HAP-1 (cell line): ENCODE results near the gene DPYSL3.

Experiments
- DNase-seq, 2 experiments: peaks; one replicate each; pipeline ENCODE4 v3.0.0-alpha.2; 2016 to 2020; ENCODE audit warnings: low spot score in 2 of 2
- H3K27me3 ChIP-seq: fragments of 250-450 bp; sonication (Bioruptor Pico); 2 replicates; pipeline ENCODE4 v1.5.1; 2020; ENCODE audit warnings: low read depth, mild to moderate bottlenecking, moderate library complexity
- H3K36me3 ChIP-seq: fragments of 250-450 bp; sonication (Bioruptor Pico); replicated peaks from 2 replicates; pipeline ENCODE4 v1.5.1; 2020; ENCODE audit warnings: mild to moderate bottlenecking
- H3K4me1 ChIP-seq: fragments of 250-450 bp; sonication (Bioruptor Pico); 2 replicates; pipeline ENCODE4 v1.5.1; 2020; ENCODE audit warnings: mild to moderate bottlenecking
- H3K4me3 ChIP-seq: fragments of 250-450 bp; sonication (Bioruptor Pico); 2 replicates; pipeline ENCODE4 v1.5.1; 2020; ENCODE audit warnings: mild to moderate bottlenecking, moderate library complexity
- H3K9me3 ChIP-seq: fragments of 250-450 bp; sonication (Bioruptor Pico); 2 replicates; pipeline ENCODE4 v1.5.1; 2020; ENCODE audit warnings: mild to moderate bottlenecking, moderate library complexity
- in situ Hi-C: fragments of 300-500 bp; cut with MboI; formaldehyde crosslinking; loops from 3 replicates; pipeline ENCODE4 v1.14.3; 2020; ENCODE audit warnings: low sequenced_read_pairs, inconsistent platforms, mixed read lengths

The DPYSL3 gene

DNA sequence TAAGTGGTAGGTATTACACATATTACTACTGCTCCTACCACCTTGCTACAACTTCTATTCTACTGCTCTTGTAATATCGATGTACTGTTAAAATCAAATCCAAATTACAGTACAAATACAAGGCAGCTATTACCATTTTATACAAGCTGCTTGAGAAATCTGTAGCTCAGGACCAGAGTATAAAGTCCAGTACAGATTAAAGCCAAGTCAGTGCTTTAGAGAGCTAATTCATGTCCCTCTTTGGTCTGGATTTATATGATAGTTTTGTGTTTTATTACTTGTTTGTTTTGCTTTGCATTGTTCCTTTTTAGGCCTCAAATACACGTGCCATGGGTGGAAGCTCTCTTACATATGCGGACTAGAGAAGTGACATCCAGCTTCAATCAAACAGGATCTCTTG is 75.8 kb downstream of the DPYSL3 start:
- H3K27me3 ChIP-seq = no peaks in the 10 kb centered on the region
- in situ Hi-C loops = no loop called here
- DNase-seq = no peak
- H3K4me1 ChIP-seq = no peaks in the 10 kb centered on the region
- H3K36me3 ChIP-seq = no peaks in the 10 kb centered on the region
- no peaks in the 10 kb centered on the region for H3K9me3 ChIP-seq
- no peak overlapping the region for H3K4me3 ChIP-seq

DNA sequence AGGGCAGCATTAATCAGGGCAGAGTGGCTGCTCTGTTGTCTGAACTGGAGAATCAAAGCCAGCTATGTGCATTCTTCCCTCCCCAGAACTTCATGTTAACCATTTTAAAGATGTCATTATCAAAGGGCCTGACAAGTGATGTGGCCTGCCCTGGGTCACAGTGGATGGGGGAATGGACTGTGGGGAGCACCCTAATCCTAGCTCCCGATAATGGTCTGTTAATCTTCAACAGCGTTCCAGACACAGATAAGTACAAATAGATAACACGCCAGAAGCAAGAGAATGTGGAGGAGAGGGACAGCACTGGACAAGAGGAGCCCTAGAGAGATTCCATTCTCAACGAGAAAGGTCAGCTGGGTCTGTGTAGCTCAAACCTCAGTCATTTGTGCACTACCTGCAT is 77.5 kb downstream of the DPYSL3 start:
- H3K27me3 ChIP-seq = no peaks in the 10 kb centered on the region
- DNase-seq = no peak
- H3K36me3 ChIP-seq = no peaks in the 10 kb centered on the region
- no peaks in the 10 kb centered on the region for H3K4me1 ChIP-seq
- H3K4me3 ChIP-seq = no peak overlapping the region
- H3K9me3 ChIP-seq = no peaks in the 10 kb centered on the region
- in situ Hi-C loops = no loop called here

DNA sequence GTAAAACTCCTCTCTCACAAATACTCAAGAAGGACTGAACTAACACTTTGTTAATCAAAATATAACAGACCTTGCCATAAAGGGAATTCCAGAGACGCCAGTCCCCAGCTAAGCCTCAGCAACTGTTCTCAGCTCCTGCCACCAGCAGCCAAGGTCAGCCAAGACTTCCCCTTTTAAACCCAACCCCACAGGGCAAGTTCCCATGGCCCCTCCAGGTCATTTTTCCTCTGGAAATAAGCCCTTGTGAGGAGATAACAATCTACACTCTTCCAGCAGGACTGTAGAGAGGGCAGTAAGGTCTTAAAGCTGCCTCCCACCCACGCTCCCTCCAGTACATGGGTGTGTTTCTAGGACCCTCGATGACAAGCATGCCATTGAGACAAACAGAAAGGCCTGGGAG is 78.3 kb downstream of the DPYSL3 start:
- no peak for DNase-seq
- Histone ChIP-seq H3K36me3 (no peaks in the 10 kb centered on the region), H3K4me3 (no peak overlapping the region), H3K9me3 (no peaks in the 10 kb centered on the region), H3K27me3 (no peaks in the 10 kb centered on the region), H3K4me1 (no peaks in the 10 kb centered on the region)
- in situ Hi-C loops = no loop called here

DNA sequence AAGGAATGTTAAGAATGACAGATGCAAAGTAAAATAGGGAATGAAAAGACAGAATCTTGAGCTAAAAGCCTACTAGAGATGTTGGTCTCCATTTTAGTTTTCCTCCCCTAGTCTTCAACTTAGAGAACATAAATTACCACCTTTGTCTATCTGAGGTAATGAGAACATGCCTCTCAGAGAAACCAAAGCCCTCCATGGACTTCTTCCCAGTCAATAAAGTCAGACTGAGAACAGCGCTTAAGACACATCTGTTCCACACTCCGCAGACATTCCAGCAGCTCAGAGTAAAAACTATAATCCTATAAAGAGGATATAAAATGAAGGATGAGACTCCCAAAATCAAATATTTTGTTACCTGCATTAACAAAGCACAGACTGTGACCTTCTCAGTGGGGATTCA is 79.2 kb downstream of the DPYSL3 start:
- no peak for DNase-seq
- in situ Hi-C loops = no loop called here
- Histone ChIP-seq H3K4me3 (no peak overlapping the region), H3K9me3 (no peaks in the 10 kb centered on the region), H3K27me3 (no peaks in the 10 kb centered on the region), H3K36me3 (no peaks in the 10 kb centered on the region), H3K4me1 (no peaks in the 10 kb centered on the region)

DNA sequence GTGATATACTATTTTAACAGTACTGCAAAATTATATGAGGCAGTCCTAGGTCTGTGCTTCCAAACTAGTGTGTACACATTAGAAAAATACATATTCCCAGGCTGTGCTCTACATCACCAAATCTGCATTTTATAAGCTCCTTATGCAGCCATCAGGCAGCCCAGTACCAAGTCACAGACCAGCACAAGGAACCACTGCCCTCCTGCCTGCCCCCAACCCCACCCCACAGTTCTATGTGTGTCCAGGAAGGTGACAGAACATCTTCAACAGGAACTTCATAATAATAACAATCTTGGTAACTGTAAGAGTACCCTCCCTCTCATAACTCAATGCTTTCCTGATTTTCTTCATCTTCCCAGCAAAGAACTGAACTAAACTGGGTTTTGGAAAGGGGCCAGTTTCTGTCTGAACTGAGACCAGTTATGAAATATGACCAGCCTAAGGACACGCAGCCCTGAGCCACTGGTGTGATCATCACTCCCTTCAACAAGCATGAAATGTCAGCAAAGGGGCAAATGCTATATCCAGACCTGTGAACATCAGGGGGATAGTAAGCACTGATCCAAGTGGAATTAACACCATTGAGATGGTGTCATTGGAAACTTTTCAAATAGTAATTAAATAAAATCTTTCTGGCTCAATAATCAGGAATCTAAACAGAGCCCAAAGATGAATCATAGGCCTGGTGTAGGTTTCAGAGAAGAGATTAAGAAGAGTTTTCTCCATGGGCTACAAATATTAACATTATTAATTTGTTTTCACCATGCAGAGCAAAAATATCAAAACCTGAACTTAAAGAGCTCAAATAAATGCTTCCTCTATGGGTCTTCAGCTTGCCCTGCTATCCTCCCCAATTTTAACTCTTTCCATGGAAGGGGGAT is 82.1 kb downstream of the DPYSL3 start:
- no peaks in the 10 kb centered on the region for H3K36me3 ChIP-seq
- in situ Hi-C loops = no loop called here

DNA sequence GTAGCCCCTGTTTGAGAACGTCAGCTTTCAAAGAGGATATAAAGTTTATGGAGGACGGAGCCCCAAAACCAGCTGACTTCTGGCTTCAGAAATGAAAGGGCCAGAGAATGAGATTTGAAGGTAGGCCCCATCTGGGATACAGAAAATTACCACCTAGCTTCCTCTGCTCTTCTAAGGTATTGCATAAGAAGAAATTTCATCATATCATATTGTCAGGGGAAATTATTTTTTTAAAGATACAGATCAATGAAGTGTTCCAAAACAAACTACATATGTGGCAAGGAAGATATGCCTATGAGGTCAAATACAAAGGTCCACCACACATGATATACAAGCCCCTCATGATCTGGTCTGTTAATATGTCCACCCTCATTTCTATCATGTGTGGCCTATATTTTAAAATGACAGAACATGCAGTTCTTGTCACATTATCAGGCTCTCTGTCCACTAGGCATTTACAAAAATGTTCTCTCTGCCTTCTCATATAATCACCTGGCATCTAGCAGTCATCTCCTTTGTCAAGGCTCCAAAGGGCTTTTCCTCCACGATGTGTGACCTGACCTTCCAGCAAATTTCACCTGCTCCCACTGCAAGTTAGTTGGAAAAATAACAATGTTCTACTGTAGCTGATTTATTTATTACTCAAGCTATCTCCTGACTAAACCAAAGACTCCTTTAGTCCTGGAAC is 83.1 kb downstream of the DPYSL3 start:
- Histone ChIP-seq H3K36me3 (no peaks in the 10 kb centered on the region), H3K9me3 (no peaks in the 10 kb centered on the region), H3K4me1 (no peaks in the 10 kb centered on the region), H3K4me3 (no peak overlapping the region), H3K27me3 (no peaks in the 10 kb centered on the region)
- in situ Hi-C loops = no loop called here
- no peak for DNase-seq

More for the DNA sequence above, 82.1 kb downstream of the DPYSL3 start:
- no peaks in the 10 kb centered on the region for H3K27me3 ChIP-seq
- H3K4me1 ChIP-seq = no peaks in the 10 kb centered on the region
- no peak overlapping the region for H3K4me3 ChIP-seq
- H3K9me3 ChIP-seq = no peaks in the 10 kb centered on the region
- no peak for DNase-seq

DNA sequence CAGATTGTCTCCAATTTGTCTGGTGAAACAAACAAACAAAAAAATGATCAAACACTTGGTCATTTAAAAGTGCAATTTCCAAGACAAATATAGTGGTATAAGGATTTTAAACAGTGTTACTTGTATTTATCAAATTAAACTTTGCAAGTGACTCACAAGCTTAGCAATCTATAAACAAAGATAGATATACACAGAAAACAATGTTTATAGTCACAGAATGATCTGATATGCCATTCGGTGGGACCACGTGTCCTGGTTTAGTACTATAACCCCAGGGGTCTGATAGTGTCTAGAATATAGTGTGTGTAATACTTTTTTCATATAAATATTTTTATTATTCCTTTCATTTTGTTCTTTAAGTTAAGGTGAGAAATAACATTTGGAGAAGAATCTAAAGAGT is 91.3 kb downstream of the DPYSL3 start:
- Histone ChIP-seq H3K4me1 (no peaks in the 10 kb centered on the region), H3K9me3 (no peaks in the 10 kb centered on the region), H3K4me3 (no peak overlapping the region), H3K36me3 (no peaks in the 10 kb centered on the region), H3K27me3 (no peaks in the 10 kb centered on the region)
- in situ Hi-C loops = no loop called here
- DNase-seq = no peak

DNA sequence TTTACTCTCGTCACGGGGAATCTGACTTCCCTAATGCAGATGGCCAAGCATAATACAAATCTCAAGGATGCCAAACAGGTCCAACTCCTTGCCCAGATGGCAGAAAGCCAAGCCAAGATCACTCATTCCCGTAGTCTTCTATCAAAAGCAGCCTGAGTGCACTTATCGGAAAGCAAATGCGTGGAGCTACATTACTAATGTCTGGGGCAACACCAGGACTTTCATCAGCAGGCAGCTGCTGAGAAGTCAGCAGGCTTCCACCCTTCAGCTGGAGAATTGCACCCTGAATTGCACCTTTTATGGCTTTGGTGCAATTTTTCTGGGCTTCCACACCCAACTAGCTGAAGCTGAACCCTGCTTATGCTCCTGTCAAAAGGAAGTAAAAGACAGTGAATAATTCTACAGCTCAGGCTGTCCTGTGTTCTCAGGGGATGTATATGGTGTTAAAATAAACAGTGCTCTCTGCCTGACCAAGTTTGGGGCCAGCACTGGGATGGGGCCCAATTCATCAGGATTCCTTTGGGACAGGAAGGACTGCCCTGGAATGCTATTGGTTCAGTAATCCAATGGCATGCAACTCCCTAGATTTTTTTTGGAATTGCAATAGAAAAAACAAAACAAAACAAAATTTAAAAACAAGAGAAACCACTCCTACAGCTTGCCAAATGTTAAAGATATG is 92.6 kb downstream of the DPYSL3 start:
- no peaks in the 10 kb centered on the region for H3K36me3 ChIP-seq
- no peaks in the 10 kb centered on the region for H3K9me3 ChIP-seq
- H3K4me3 ChIP-seq = no peak overlapping the region
- no peaks in the 10 kb centered on the region for H3K27me3 ChIP-seq
- no peaks in the 10 kb centered on the region for H3K4me1 ChIP-seq
- in situ Hi-C loops = no loop called here
- DNase-seq = no peak

DNA sequence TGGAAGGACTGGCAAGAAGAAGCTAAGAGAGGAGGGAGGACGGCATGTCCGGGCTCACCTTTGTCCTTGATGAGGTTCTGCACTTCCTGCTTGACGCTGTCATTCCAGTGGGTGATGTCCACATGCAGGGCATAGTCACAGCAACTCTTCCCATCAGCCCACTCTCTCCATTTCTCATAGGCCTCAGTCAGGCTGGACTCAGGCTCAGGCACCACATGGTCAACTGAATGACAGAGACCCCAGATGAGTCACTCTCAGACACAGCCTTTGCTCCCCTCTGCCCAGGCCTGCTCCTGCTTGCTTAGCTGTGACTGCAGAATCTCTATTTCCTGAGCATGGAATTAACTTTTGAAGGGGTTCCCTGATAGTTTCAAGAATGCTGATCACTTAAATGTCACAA is 94.2 kb downstream of the DPYSL3 start:
- H3K4me3 ChIP-seq = no peak overlapping the region
- no peaks in the 10 kb centered on the region for H3K27me3 ChIP-seq
- H3K9me3 ChIP-seq = no peaks in the 10 kb centered on the region
- in situ Hi-C loops = no loop called here
- H3K36me3 ChIP-seq = no peaks in the 10 kb centered on the region
- H3K4me1 ChIP-seq = no peaks in the 10 kb centered on the region
- no peak for DNase-seq

DNA sequence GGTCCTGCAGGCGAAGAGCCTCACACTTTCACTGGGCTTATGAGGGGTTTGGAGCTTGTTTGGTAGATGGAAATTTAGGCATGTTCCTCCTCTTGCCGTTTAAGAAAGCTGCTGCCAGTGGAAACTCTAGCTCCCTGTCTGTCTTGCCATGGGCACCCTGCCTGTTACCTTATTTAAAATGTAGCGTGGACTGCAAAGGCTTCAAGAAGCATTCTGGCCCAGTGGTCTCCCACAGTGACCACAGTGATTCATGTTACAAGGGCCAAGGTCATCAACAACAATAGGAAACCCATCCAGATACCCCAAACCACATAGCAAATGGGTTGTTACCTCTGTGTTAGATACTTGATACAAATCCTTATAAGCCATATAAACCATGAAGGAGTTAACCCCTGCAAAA is 96.6 kb downstream of the DPYSL3 start:
- no peak for DNase-seq
- H3K4me3 ChIP-seq = no peak overlapping the region
- no peaks in the 10 kb centered on the region for H3K27me3 ChIP-seq
- H3K9me3 ChIP-seq = no peaks in the 10 kb centered on the region
- H3K36me3 ChIP-seq = no peaks in the 10 kb centered on the region
- H3K4me1 ChIP-seq = no peaks in the 10 kb centered on the region
- in situ Hi-C loops = no loop called here

DNA sequence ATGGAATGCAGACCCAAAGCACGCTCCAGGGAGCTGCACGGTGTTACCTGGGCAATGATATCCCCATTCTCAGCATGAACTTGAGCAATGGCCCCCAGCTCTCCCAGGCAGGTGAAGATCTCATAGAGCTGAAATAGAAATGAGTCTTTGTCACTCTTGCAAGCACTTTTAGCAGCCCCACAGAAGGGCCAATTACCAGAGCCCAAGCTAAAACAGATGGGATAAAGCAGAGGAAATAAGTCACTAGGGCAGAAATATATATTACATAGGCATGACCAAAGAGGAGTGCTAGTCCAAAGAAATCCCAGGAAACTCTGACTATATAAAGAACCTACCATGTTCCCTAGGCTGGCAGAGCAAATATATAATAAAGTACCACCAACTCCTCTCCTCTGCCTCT is 97.3 kb downstream of the DPYSL3 start:
- Histone ChIP-seq H3K4me1 (no peaks in the 10 kb centered on the region), H3K4me3 (no peak overlapping the region), H3K9me3 (no peaks in the 10 kb centered on the region), H3K36me3 (no peaks in the 10 kb centered on the region), H3K27me3 (no peaks in the 10 kb centered on the region)
- no peak for DNase-seq
- in situ Hi-C loops = no loop called here

DNA sequence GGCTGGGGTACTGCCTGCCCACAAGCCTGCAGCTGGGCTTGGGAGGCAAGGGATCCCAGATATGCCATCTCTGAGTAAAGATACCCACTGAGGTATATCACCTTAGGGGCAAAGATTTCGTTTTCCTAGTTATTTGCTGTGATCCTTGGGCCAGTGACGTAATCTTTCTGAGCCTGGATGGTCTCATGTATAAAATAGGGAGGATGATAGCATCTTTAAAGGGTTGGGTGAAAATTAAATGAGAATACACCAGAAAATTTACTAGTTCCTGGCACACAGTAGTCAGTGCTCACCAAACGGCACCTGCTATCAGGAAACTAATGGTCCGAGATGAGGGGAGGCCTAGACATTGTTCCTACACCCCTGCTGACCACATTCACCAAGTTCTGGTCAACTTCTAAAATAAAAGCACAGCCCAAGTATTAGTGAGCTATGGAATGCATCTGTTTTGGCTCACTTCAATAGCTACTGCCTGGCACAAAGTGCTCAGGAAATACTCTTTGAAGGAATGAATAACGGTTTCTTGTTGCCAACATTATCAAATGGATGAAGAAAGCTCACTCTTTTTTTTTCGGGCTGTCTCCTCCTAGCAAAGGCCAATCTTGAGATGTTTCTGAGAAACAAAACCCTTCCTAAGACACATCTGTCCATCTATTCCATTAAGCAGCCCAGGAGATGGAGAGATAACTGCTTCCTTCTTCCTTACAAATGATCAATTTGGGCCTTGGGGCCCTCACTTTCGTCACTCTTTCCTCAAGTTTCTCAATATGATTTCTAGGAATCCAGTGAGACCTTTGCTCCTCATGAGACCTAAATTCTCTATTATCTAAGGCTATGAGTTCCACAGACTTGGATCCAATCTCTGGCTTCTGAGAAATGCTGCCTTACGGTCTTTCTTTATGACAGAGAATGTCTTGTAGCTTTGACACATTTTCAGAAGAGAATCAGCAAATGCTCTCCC is 98.2 kb downstream of the DPYSL3 start:
- DNase-seq = no peak
- Histone ChIP-seq H3K4me1 (no peaks in the 10 kb centered on the region), H3K9me3 (no peaks in the 10 kb centered on the region), H3K36me3 (no peaks in the 10 kb centered on the region), H3K27me3 (no peaks in the 10 kb centered on the region), H3K4me3 (no peak overlapping the region)
- in situ Hi-C loops = no loop called here
